Neural crest cell (in vitro differentiated cells): ENCODE results near the gene GPR35. TPM values are rescaled to one million over a fixed set of nuclear protein-coding genes. Genes with fewer than 3 reads are reported as not detected.

Source experiments
- DNase-seq: peaks from one replicate; pipeline ENCODE4 v3.0.0; 2021; ENCODE audit warnings: low read depth, mixed read lengths, low spot score
- H3K27ac Mint-ChIP-seq: one replicate; pipeline ENCODE4 v1.8.0; 2021; ENCODE audit warnings: mild to moderate bottlenecking, mixed read lengths; ENCODE audit not compliant: unreplicated experiment
- H3K27me3 Mint-ChIP-seq: 2 replicates; pipeline ENCODE4 v1.8.0; 2021; ENCODE audit warnings: low read depth, mild to moderate bottlenecking, mixed read lengths
- H3K36me3 Mint-ChIP-seq: 2 replicates; pipeline ENCODE4 v1.8.0; 2021; ENCODE audit warnings: low read depth, mild to moderate bottlenecking, mixed read lengths
- H3K4me1 Mint-ChIP-seq: 2 replicates; pipeline ENCODE4 v1.8.0; 2021; ENCODE audit warnings: mixed read lengths
- H3K4me3 Mint-ChIP-seq: one replicate; pipeline ENCODE4 v1.8.0; 2021; ENCODE audit warnings: mild to moderate bottlenecking, mixed read lengths
- H3K9me3 Mint-ChIP-seq: 2 replicates; pipeline ENCODE4 v1.8.0; 2021; ENCODE audit warnings: mixed read lengths
- CTCF ChIP-seq: fragments of 200-600 bp; sonication (generic); conservative IDR thresholded peaks from 2 replicates; pipeline ENCODE4 v1.5.0; 2021; ENCODE audit warnings: antibody characterized with exemption, mild to moderate bottlenecking
- total RNA-seq: library from RNA; stranded (reverse); gene quantifications from 2 replicates; pipeline ENCODE4 v1.2.1, GENCODE V29; 2021

Gene GPR35
- total RNA-seq, 1 donor from 2014 or later: 1.7 TPM

DNA sequence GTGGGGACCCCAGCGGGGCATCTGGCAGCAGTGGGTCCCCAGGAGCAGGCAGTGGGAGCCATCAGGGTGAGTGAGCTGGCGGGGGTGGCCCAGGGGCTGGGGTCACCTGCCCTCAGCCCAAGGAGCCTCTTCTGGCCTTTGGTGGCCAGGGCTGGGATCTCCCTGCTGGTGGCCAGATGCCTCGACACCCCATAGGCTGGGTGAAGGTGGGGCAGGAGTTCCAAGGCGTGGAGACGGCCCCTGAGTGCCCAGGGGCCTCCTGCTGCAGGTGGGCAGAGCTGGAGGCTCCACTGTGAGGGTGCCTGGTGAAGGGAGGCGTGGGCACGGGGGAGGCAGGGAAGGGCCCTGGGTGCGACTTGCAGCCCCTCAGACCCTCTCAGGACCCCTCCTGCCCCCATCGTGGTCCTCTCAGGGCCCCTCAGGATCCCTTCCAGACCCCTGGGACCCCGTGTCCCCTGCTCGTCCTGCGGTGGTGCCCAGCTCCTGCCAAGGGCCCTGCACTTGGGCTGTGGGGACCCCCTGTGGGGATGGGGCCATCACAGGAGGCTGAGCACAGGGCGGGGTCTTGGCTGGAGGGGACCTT is 5.0 kb upstream of the GPR35 start:
- Mint-ChIP-seq H3K36me3 (peaks cover 14% of the 10 kb centered on the region), H3K9me3 (peaks cover 7% of the 10 kb centered on the region), H3K4me1 (no peaks in the 10 kb centered on the region), H3K27ac (no peak overlapping the region), H3K27me3 (no peaks in the 10 kb centered on the region), H3K4me3 (no peak overlapping the region)
- no peak for DNase-seq
- TF ChIP-seq CTCF: no peak

DNA sequence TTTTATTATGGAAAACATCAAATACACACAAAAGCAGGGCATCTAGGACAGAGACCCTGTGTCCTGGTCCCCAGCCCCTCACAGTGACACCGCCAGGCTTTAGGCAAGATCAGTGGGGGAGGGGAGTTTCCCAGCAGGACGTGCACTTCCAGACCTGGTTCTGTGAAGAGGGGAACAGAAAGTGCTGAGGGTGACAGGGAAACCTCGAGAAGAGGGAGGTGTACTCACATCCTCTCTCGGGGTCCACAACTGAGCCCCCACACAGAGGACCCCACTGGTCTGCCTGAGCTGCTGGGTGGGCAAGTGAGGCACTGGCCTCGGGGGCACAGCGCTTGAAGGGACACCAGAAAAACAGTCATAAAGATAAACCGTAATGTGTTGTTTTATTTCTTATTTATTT is 4.4 kb upstream of the GPR35 start:
- no peak for DNase-seq
- Mint-ChIP-seq H3K4me1 (no peaks in the 10 kb centered on the region), H3K27me3 (no peaks in the 10 kb centered on the region), H3K4me3 (no peak overlapping the region), H3K27ac (no peak overlapping the region), H3K9me3 (peaks cover 7% of the 10 kb centered on the region), H3K36me3 (peaks cover 14% of the 10 kb centered on the region)
- no peak for TF ChIP-seq CTCF

- H3K4me3 Mint-ChIP-seq: no peak overlapping the region
- no peaks in the 10 kb centered on the region for H3K27me3 Mint-ChIP-seq
- H3K4me1 Mint-ChIP-seq: no peaks in the 10 kb centered on the region
- H3K9me3 Mint-ChIP-seq: peaks cover 7% of the 10 kb centered on the region
- TF ChIP-seq CTCF: no peak
- DNase-seq: no peak
- no peak overlapping the region for H3K27ac Mint-ChIP-seq
- peaks cover 12% of the 10 kb centered on the region for H3K36me3 Mint-ChIP-seq
Measured at GRCh38 chr2:240622060-240622411, 3.2 kb upstream of the GPR35 start.

- TF ChIP-seq CTCF: no peak
- H3K4me3 Mint-ChIP-seq: no peak overlapping the region
- no peaks in the 10 kb centered on the region for H3K4me1 Mint-ChIP-seq
- no peak overlapping the region for H3K27ac Mint-ChIP-seq
- no peak for DNase-seq
- H3K27me3 Mint-ChIP-seq: no peaks in the 10 kb centered on the region
- H3K36me3 Mint-ChIP-seq: peaks cover 11% of the 10 kb centered on the region
- H3K9me3 Mint-ChIP-seq: peaks cover 6% of the 10 kb centered on the region
Measured at GRCh38 chr2:240622531-240623235, 2.6 kb upstream of the GPR35 start.

- TF ChIP-seq CTCF: no peak
- H3K4me3 Mint-ChIP-seq: no peak overlapping the region
- H3K4me1 Mint-ChIP-seq: no peaks in the 10 kb centered on the region
- H3K36me3 Mint-ChIP-seq: peaks cover 5% of the 10 kb centered on the region
- no peak for DNase-seq
- peaks cover under 1% of the 10 kb centered on the region for H3K9me3 Mint-ChIP-seq
- no peak overlapping the region for H3K27ac Mint-ChIP-seq
- H3K27me3 Mint-ChIP-seq: no peaks in the 10 kb centered on the region
Measured at GRCh38 chr2:240623531-240624010, 1.7 kb upstream of the GPR35 start.
